ENCODE measurements around the gene CLEC4F.

The CLEC4F gene

GRCh38 chr2:70827388-70827787 lies 7.0 kb upstream of the CLEC4F start:
- H3K4me3 ChIP-seq (ENCODE audit: control insufficient read depth in 1 of 7, extremely low read depth in 1 of 7, insufficient read depth in 4 of 7, low read depth in 2 of 7, low read length in 6 of 7), result no peak overlapping the region
- H3K4me1 ChIP-seq (ENCODE audit: control extremely low read depth in 1 of 4, control insufficient read depth in 4 of 4, insufficient read depth in 4 of 4, low read length in 3 of 4), result peaks cover 0 to 9% (median 3%) of the 10 kb centered on the region in 4 experiments
- H3K27ac ChIP-seq (ENCODE audit: insufficient read depth in 1 of 2, low read depth in 1 of 2, low read length in 2 of 2, poor library complexity in 1 of 2, severe bottlenecking in 2 of 2), result no peak overlapping the region
- ChIA-PET CTCF (interaction anchor here (0.6 to 1.4 kb wide), 2 partner anchors 17 to 33 kb away, joined by 3 read pairs; no protein-coding TSS in a partner anchor), POLR2A (no interaction called here)
- WGBS (ENCODE audit: insufficient coverage), result no CpG with 5 or more reads among the region's 5 CpGs
- no peaks in the 10 kb centered on the region for H3K9me3 ChIP-seq (ENCODE audit: control extremely low read depth in 1 of 5, control insufficient read depth in 4 of 5, insufficient read depth in 2 of 5, low read depth in 1 of 5, low read length in 4 of 5)
- DNase-seq, result peak in 2 of 3 donors; percentile 26 to 29
- peaks cover 0 to 4% (median 0%) of the 10 kb centered on the region in 5 experiments for H3K27me3 ChIP-seq (replicated peaks in 2 of 5; ENCODE audit: control insufficient read depth in 4 of 5, insufficient read depth in 5 of 5, low read length in 4 of 5)
- H3K36me3 ChIP-seq (ENCODE audit: control insufficient read depth in 4 of 4, insufficient read depth in 4 of 4, low read length in 3 of 4), result no peaks in the 10 kb centered on the region

- WGBS (ENCODE audit: insufficient coverage), result 93% methylated on average over 4 of the region's 4 CpGs
- H3K9me3 ChIP-seq (ENCODE audit: control extremely low read depth in 1 of 5, control insufficient read depth in 4 of 5, insufficient read depth in 2 of 5, low read depth in 1 of 5, low read length in 4 of 5), result no peaks in the 10 kb centered on the region
- peak in 1 of 3 donors; percentile 11 for DNase-seq
- peaks cover 0 to 4% (median 0%) of the 10 kb centered on the region in 5 experiments for H3K27me3 ChIP-seq (replicated peaks in 2 of 5; ENCODE audit: control insufficient read depth in 4 of 5, insufficient read depth in 5 of 5, low read length in 4 of 5)
- H3K4me1 ChIP-seq (ENCODE audit: control extremely low read depth in 1 of 4, control insufficient read depth in 4 of 4, insufficient read depth in 4 of 4, low read length in 3 of 4), result peaks cover 0 to 5% (median 3%) of the 10 kb centered on the region in 4 experiments
- ChIA-PET CTCF (interaction anchor here (0.6 to 1.8 kb wide), 4 partner anchors 17 to 38 kb away, joined by 3 to 5 read pairs (median 3); no protein-coding TSS in a partner anchor), POLR2A (interaction anchor here (0.7 kb wide), 1 partner anchor 111 kb away, joined by 3 read pairs; no protein-coding TSS in a partner anchor)
- no peaks in the 10 kb centered on the region for H3K36me3 ChIP-seq (ENCODE audit: control insufficient read depth in 4 of 4, insufficient read depth in 4 of 4, low read length in 3 of 4)
- H3K27ac ChIP-seq (ENCODE audit: insufficient read depth in 1 of 2, low read depth in 1 of 2, low read length in 2 of 2, poor library complexity in 1 of 2, severe bottlenecking in 2 of 2), result no peak overlapping the region
- no peak overlapping the region for H3K4me3 ChIP-seq (ENCODE audit: control insufficient read depth in 1 of 7, extremely low read depth in 1 of 7, insufficient read depth in 4 of 7, low read depth in 2 of 7, low read length in 6 of 7)
Measured at GRCh38 chr2:70826696-70827350, 6.4 kb upstream of the CLEC4F start.

GRCh38 chr2:70823249-70823648 lies 2.9 kb upstream of the CLEC4F start:
- Histone ChIP-seq H3K4me3 (ENCODE audit: control insufficient read depth in 1 of 7, extremely low read depth in 1 of 7, insufficient read depth in 4 of 7, low read depth in 2 of 7, low read length in 6 of 7) (no peak overlapping the region), H3K4me1 (ENCODE audit: control extremely low read depth in 1 of 4, control insufficient read depth in 4 of 4, insufficient read depth in 4 of 4, low read length in 3 of 4) (peaks cover 0 to 2% (median 0%) of the 10 kb centered on the region in 4 experiments), H3K36me3 (ENCODE audit: control insufficient read depth in 4 of 4, insufficient read depth in 4 of 4, low read length in 3 of 4) (no peaks in the 10 kb centered on the region), H3K27me3 (replicated peaks in 2 of 5; ENCODE audit: control insufficient read depth in 4 of 5, insufficient read depth in 5 of 5, low read length in 4 of 5) (peaks cover 0 to 5% (median 0%) of the 10 kb centered on the region in 5 experiments), H3K27ac (ENCODE audit: insufficient read depth in 1 of 2, low read depth in 1 of 2, low read length in 2 of 2, poor library complexity in 1 of 2, severe bottlenecking in 2 of 2) (no peak overlapping the region), H3K9me3 (ENCODE audit: control extremely low read depth in 1 of 5, control insufficient read depth in 4 of 5, insufficient read depth in 2 of 5, low read depth in 1 of 5, low read length in 4 of 5) (no peaks in the 10 kb centered on the region)
- ChIA-PET CTCF (interaction anchor here (1.4 kb wide), 1 partner anchor 11 kb away, joined by 4 read pairs; no protein-coding TSS in a partner anchor), POLR2A (no interaction called here)
- no peak for DNase-seq
- 68% methylated on average over 4 of the region's 5 CpGs for WGBS (ENCODE audit: insufficient coverage)

GRCh38 chr2:70822843-70823242 lies 2.4 kb upstream of the CLEC4F start:
- H3K4me3 ChIP-seq (ENCODE audit: control insufficient read depth in 1 of 7, extremely low read depth in 1 of 7, insufficient read depth in 4 of 7, low read depth in 2 of 7, low read length in 6 of 7), result no peak overlapping the region
- ChIA-PET POLR2A (no interaction called here), CTCF (interaction anchor here (1.4 kb wide), 1 partner anchor 10 kb away, joined by 4 read pairs; no protein-coding TSS in a partner anchor)
- 61% methylated on average over 7 of the region's 8 CpGs for WGBS (ENCODE audit: insufficient coverage)
- H3K27ac ChIP-seq (ENCODE audit: insufficient read depth in 1 of 2, low read depth in 1 of 2, low read length in 2 of 2, poor library complexity in 1 of 2, severe bottlenecking in 2 of 2), result no peak overlapping the region
- H3K9me3 ChIP-seq (ENCODE audit: control extremely low read depth in 1 of 5, control insufficient read depth in 4 of 5, insufficient read depth in 2 of 5, low read depth in 1 of 5, low read length in 4 of 5), result no peaks in the 10 kb centered on the region
- H3K36me3 ChIP-seq (ENCODE audit: control insufficient read depth in 4 of 4, insufficient read depth in 4 of 4, low read length in 3 of 4), result no peaks in the 10 kb centered on the region
- peaks cover 0 to 5% (median 0%) of the 10 kb centered on the region in 5 experiments for H3K27me3 ChIP-seq (replicated peaks in 2 of 5; ENCODE audit: control insufficient read depth in 4 of 5, insufficient read depth in 5 of 5, low read length in 4 of 5)
- DNase-seq, result peak in 1 of 3 donors; percentile 8
- peaks cover 0 to 2% (median 0%) of the 10 kb centered on the region in 4 experiments for H3K4me1 ChIP-seq (ENCODE audit: control extremely low read depth in 1 of 4, control insufficient read depth in 4 of 4, insufficient read depth in 4 of 4, low read length in 3 of 4)

GRCh38 chr2:70817284-70817954 lies 3.0 kb downstream of the CLEC4F start:
- POLR2A ChIA-PET, result no interaction called here
- DNase-seq, result no peak
- WGBS (ENCODE audit: insufficient coverage), result 100% methylated on average over 3 of the region's 3 CpGs
- CTCF ChIA-PET, result no interaction called here
- Histone ChIP-seq H3K36me3 (ENCODE audit: control insufficient read depth in 4 of 4, insufficient read depth in 4 of 4, low read length in 3 of 4) (no peaks in the 10 kb centered on the region), H3K9me3 (ENCODE audit: control extremely low read depth in 1 of 5, control insufficient read depth in 4 of 5, insufficient read depth in 2 of 5, low read depth in 1 of 5, low read length in 4 of 5) (no peaks in the 10 kb centered on the region), H3K4me1 (ENCODE audit: control extremely low read depth in 1 of 4, control insufficient read depth in 4 of 4, insufficient read depth in 4 of 4, low read length in 3 of 4) (no peaks in the 10 kb centered on the region), H3K27ac (ENCODE audit: insufficient read depth in 1 of 2, low read depth in 1 of 2, low read length in 2 of 2, poor library complexity in 1 of 2, severe bottlenecking in 2 of 2) (no peak overlapping the region), H3K4me3 (ENCODE audit: control insufficient read depth in 1 of 7, extremely low read depth in 1 of 7, insufficient read depth in 4 of 7, low read depth in 2 of 7, low read length in 6 of 7) (no peak overlapping the region), H3K27me3 (replicated peaks in 2 of 5; ENCODE audit: control insufficient read depth in 4 of 5, insufficient read depth in 5 of 5, low read length in 4 of 5) (peaks cover 0 to 11% (median 4%) of the 10 kb centered on the region in 5 experiments)

GRCh38 chr2:70816726-70817125 lies 3.7 kb downstream of the CLEC4F start:
- Histone ChIP-seq H3K27ac (ENCODE audit: insufficient read depth in 1 of 2, low read depth in 1 of 2, low read length in 2 of 2, poor library complexity in 1 of 2, severe bottlenecking in 2 of 2) (no peak overlapping the region), H3K9me3 (ENCODE audit: control extremely low read depth in 1 of 5, control insufficient read depth in 4 of 5, insufficient read depth in 2 of 5, low read depth in 1 of 5, low read length in 4 of 5) (no peaks in the 10 kb centered on the region), H3K4me3 (ENCODE audit: control insufficient read depth in 1 of 7, extremely low read depth in 1 of 7, insufficient read depth in 4 of 7, low read depth in 2 of 7, low read length in 6 of 7) (no peak overlapping the region), H3K27me3 (replicated peaks in 2 of 5; ENCODE audit: control insufficient read depth in 4 of 5, insufficient read depth in 5 of 5, low read length in 4 of 5) (peaks cover 0 to 11% (median 4%) of the 10 kb centered on the region in 5 experiments), H3K4me1 (ENCODE audit: control extremely low read depth in 1 of 4, control insufficient read depth in 4 of 4, insufficient read depth in 4 of 4, low read length in 3 of 4) (no peaks in the 10 kb centered on the region), H3K36me3 (ENCODE audit: control insufficient read depth in 4 of 4, insufficient read depth in 4 of 4, low read length in 3 of 4) (no peaks in the 10 kb centered on the region)
- no peak for DNase-seq
- POLR2A ChIA-PET, result no interaction called here
- WGBS (ENCODE audit: insufficient coverage), result 80% methylated on average over 5 of the region's 5 CpGs
- CTCF ChIA-PET, result interaction anchor here (2.3 kb wide), 1 partner anchor 28 kb away, joined by 11 read pairs; the partner anchor contains the start of gene FIGLA
